ENCODE results near the gene PLD2.

The PLD2 gene

DNA sequence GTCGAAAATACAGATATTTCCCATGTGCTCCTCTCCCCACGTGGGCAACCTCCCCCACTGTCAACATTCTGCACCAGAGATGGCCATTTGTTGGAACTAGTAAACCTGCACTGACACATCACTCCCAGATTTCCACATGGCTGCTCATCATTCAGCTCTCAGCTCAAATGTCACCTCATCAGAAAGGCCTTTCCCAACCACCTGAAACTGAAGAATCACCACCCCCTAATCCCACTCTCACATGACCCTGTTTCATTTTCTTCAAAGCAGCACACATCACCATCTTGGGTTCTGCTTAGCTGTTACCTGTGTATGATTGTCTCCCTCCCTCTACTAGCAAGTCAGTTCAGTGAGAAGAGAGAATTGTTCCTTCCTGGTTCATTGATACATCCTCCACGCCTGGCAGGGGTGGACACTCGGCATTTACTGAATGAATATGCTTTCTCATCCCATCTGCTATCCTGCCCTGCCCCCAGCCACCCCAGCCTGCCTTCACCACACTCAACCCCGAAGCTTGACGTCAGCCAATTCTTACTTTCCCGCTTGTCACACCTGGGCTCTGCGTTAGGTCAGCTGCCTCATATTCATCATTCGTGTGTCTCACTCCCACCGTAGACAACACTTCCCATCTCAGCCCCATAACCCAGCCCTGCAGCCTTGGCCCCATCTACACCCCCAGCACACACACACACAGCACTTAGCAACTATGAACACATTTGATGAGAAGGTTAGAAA lies 6.3 kb upstream of the PLD2 start:
- Histone ChIP-seq H3K36me3 (ENCODE audit: control insufficient read depth, low read length) (peaks cover 17% of the 10 kb centered on the region), H3K4me2 (ENCODE audit: low read length) (no peak overlapping the region)

DNA sequence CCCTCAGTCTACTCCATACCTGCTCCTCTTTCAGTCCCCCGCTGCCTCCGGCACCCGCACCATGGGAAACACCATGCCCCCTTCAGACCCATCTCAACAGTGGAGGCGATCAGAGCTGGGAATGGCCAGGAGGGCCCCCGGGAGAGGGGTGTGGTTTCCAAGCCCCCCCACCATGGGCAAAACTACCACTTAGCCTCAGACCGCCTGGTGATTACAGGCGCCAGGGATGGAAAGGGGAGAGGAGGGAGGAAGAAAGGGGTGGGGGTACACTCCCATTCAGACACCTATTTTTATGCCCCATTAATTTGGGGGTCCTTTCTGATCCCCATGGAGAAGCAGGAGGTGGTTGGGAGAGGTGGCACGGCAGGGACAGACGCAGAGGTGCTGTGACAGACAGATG lies 4.7 kb upstream of the PLD2 start, which contains the start of gene C17orf114:
Gene C17orf114 (minus strand): TSS at position 101 of the 400 bp plus-strand sequence.
- no peaks in the 10 kb centered on the region for H4K20me1 ChIP-seq (ENCODE audit: control insufficient read depth, insufficient read depth, low read depth, low read length)
- no peaks in the 10 kb centered on the region for H3K27me3 ChIP-seq (ENCODE audit: control insufficient read depth, low read length)
- no peak within 1 kb of the TSS for H3K27ac ChIP-seq (ENCODE audit: low read depth, low read length)
- peaks cover 17% of the 10 kb centered on the region for H3K36me3 ChIP-seq (ENCODE audit: control insufficient read depth, low read length)
- H3K9me3 ChIP-seq (ENCODE audit: control insufficient read depth, insufficient read depth, low read length): no peaks in the 10 kb centered on the region
- no peak within 1 kb of the TSS for H3K4me3 ChIP-seq (ENCODE audit: low read length)
- H3K9me2 ChIP-seq (replicated peaks; ENCODE audit: control insufficient read depth, low read length): no peaks in the 10 kb centered on the region
- H3K79me2 ChIP-seq (ENCODE audit: control insufficient read depth, low read length): peaks cover 4% of the 10 kb centered on the region
- H3K4me2 ChIP-seq (ENCODE audit: low read length): no peak within 1 kb of the TSS
- H3F3A ChIP-seq (ENCODE audit: control insufficient read depth, insufficient read depth): no peaks in the 10 kb centered on the region
- H3K4me1 ChIP-seq (ENCODE audit: control insufficient read depth, low read length): peaks cover 5% of the 10 kb centered on the region
- TF ChIP-seq EZH2phosphoT487 (IDR thresholded peaks at IDR 0.05; ENCODE audit: borderline replicate concordance, low read length): no peak
- TF ChIP-seq, protein P1, sequence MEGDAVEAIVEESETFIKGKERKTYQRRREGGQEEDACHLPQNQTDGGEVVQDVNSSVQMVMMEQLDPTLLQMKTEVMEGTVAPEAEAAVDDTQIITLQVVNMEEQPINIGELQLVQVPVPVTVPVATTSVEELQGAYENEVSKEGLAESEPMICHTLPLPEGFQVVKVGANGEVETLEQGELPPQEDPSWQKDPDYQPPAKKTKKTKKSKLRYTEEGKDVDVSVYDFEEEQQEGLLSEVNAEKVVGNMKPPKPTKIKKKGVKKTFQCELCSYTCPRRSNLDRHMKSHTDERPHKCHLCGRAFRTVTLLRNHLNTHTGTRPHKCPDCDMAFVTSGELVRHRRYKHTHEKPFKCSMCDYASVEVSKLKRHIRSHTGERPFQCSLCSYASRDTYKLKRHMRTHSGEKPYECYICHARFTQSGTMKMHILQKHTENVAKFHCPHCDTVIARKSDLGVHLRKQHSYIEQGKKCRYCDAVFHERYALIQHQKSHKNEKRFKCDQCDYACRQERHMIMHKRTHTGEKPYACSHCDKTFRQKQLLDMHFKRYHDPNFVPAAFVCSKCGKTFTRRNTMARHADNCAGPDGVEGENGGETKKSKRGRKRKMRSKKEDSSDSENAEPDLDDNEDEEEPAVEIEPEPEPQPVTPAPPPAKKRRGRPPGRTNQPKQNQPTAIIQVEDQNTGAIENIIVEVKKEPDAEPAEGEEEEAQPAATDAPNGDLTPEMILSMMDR (IDR thresholded peaks at IDR 0.05; ENCODE audit: low read depth, low read length, poor library complexity, severe bottlenecking): no peak

More for the DNA sequence above, 6.3 kb upstream of the PLD2 start:
- no peaks in the 10 kb centered on the region for H3K9me3 ChIP-seq (ENCODE audit: control insufficient read depth, insufficient read depth, low read length)
- no peak overlapping the region for H3K27ac ChIP-seq (ENCODE audit: low read depth, low read length)
- no peaks in the 10 kb centered on the region for H3F3A ChIP-seq (ENCODE audit: control insufficient read depth, insufficient read depth)
- H3K9me2 ChIP-seq (replicated peaks; ENCODE audit: control insufficient read depth, low read length): no peaks in the 10 kb centered on the region
- no peaks in the 10 kb centered on the region for H3K27me3 ChIP-seq (ENCODE audit: control insufficient read depth, low read length)
- H4K20me1 ChIP-seq (ENCODE audit: control insufficient read depth, insufficient read depth, low read depth, low read length): no peaks in the 10 kb centered on the region
- H3K79me2 ChIP-seq (ENCODE audit: control insufficient read depth, low read length): peaks cover 17% of the 10 kb centered on the region
- peaks cover 8% of the 10 kb centered on the region for H3K4me1 ChIP-seq (ENCODE audit: control insufficient read depth, low read length)
- H3K4me3 ChIP-seq (ENCODE audit: low read length): no peak overlapping the region
- TF ChIP-seq EZH2phosphoT487 (IDR thresholded peaks at IDR 0.05; ENCODE audit: borderline replicate concordance, low read length): no peak
- TF ChIP-seq, protein P1 (IDR thresholded peaks at IDR 0.05; ENCODE audit: low read depth, low read length, poor library complexity, severe bottlenecking): no peak

DNA sequence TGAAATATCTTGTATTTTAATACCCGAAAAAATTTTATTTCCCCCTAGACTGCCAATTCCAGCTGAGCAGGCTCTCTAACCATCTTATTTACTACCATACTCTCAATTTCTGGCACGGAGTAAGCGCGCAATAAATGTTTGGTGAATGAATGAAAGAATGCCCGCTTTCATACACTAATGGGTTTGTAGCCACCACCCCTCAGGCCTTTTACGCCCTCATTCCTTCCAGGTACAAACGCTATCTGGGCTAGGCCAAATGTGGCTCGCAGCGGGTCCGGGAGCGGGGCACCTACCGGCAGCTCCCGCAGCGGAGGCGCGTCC lies 536 bp upstream of the PLD2 start:
- TF ChIP-seq, protein P1 (IDR thresholded peaks at IDR 0.05; ENCODE audit: low read depth, low read length, poor library complexity, severe bottlenecking): no peak
- TF ChIP-seq EZH2phosphoT487 (IDR thresholded peaks at IDR 0.05; ENCODE audit: borderline replicate concordance, low read length): no peak
- Histone ChIP-seq H3K36me3 (ENCODE audit: control insufficient read depth, low read length) (no peaks in the 10 kb centered on the region), H4K20me1 (ENCODE audit: control insufficient read depth, insufficient read depth, low read depth, low read length) (no peaks in the 10 kb centered on the region), H3K27me3 (ENCODE audit: control insufficient read depth, low read length) (peaks cover 4% of the 10 kb centered on the region; the same call in 1 of the 2 replicates), H3K9me2 (replicated peaks; ENCODE audit: control insufficient read depth, low read length) (no peaks in the 10 kb centered on the region), H3K79me2 (ENCODE audit: control insufficient read depth, low read length) (no peaks in the 10 kb centered on the region), H3K4me3 (ENCODE audit: low read length) (peak overlapping the region; percentile 86), H3K4me1 (ENCODE audit: control insufficient read depth, low read length) (peaks cover 10% of the 10 kb centered on the region), H3F3A (ENCODE audit: control insufficient read depth, insufficient read depth) (no peaks in the 10 kb centered on the region), H3K27ac (ENCODE audit: low read depth, low read length) (no peak overlapping the region), H3K9me3 (ENCODE audit: control insufficient read depth, insufficient read depth, low read length) (no peaks in the 10 kb centered on the region), H3K4me2 (ENCODE audit: low read length) (peak overlapping the region; percentile 82)

All from DOHH2 (cell line).